GM12878 (cell line): ENCODE measurements around the gene SYTL2. TPM values are rescaled to one million over a fixed set of nuclear protein-coding genes. Genes with fewer than 3 reads are reported as not detected.

Experiments used
- ATF7 ChIP-seq: fragments of 450-650 bp; IDR thresholded peaks from 2 replicates; pipeline ENCODE4 v1.6.1; 2016; ENCODE audit warnings: low read depth, mild to moderate bottlenecking
- BCL3 ChIP-seq: IDR thresholded peaks from 2 replicates; pipeline ENCODE4 v1.6.1; 2011; ENCODE audit warnings: borderline replicate concordance, low read depth, mild to moderate bottlenecking, moderate library complexity, low read length; ENCODE audit not compliant: insufficient read depth, poor library complexity, severe bottlenecking
- BHLHE40 ChIP-seq, 2 experiments: fragments of 450-650 bp in 1 of 2; IDR thresholded peaks; 2 replicates each; pipeline ENCODE4 v1.6.1; 2011 to 2017; ENCODE audit warnings: low read depth in 2 of 2, borderline replicate concordance in 1 of 2, improper control_type of control experiment in 1 of 2, low read length in 1 of 2, mild to moderate bottlenecking in 1 of 2
- BRCA1 ChIP-seq: IDR thresholded peaks from 2 replicates; pipeline ENCODE4 v1.6.1; 2011; ENCODE audit warnings: low read depth, low read length, improper control_type of control experiment
- CBX3 ChIP-seq: fragments of 200-600 bp; sonication (generic); IDR thresholded peaks from 2 replicates; pipeline ENCODE4 v1.6.1; 2016; ENCODE audit warnings: low read depth, borderline replicate concordance
- CHD2 ChIP-seq: IDR thresholded peaks from 2 replicates; pipeline ENCODE4 v1.6.1; 2011; ENCODE audit warnings: low read depth, low read length, improper control_type of control experiment, borderline replicate concordance
- CREM ChIP-seq: IDR thresholded peaks from 2 replicates; pipeline ENCODE4 v1.6.1; 2014; ENCODE audit warnings: antibody characterized with exemption, low read depth
- E2F4 ChIP-seq: IDR thresholded peaks from 2 replicates; pipeline ENCODE4 v1.6.1; 2012; ENCODE audit warnings: low read depth, low read length, improper control_type of control experiment
- FOXK2 ChIP-seq: fragments of 450-650 bp; IDR thresholded peaks from 2 replicates; pipeline ENCODE4 v1.6.1; 2017; ENCODE audit warnings: mild to moderate bottlenecking, moderate library complexity
- HDAC2 ChIP-seq: fragments of 200-600 bp; sonication (generic); IDR thresholded peaks from 2 replicates; pipeline ENCODE4 v1.6.1; 2017
- IKZF2 ChIP-seq, 2 experiments: fragments of 450-650 bp; IDR thresholded peaks; 2 replicates each; pipeline ENCODE4 v1.6.1; 2017; ENCODE audit warnings: mild to moderate bottlenecking in 2 of 2, moderate library complexity in 2 of 2
- JUNB ChIP-seq: IDR thresholded peaks from 2 replicates; pipeline ENCODE4 v1.6.1; 2016; ENCODE audit warnings: antibody characterized with exemption, mild to moderate bottlenecking
- MEF2A ChIP-seq: IDR thresholded peaks from 2 replicates; pipeline ENCODE4 v1.6.1; 2011; ENCODE audit warnings: low read depth, mild to moderate bottlenecking, low read length, moderate library complexity; ENCODE audit not compliant: insufficient read depth
- MYC ChIP-seq: IDR thresholded peaks from 2 replicates; pipeline ENCODE4 v1.6.1; 2011; ENCODE audit warnings: mild to moderate bottlenecking, low read length, moderate library complexity, inconsistent platforms; ENCODE audit not compliant: insufficient read depth, insufficient replicate concordance, insufficient read length, severe bottlenecking
- NFXL1 ChIP-seq: fragments of 450-650 bp; IDR thresholded peaks from 2 replicates; pipeline ENCODE4 v1.6.1; 2017; ENCODE audit warnings: antibody characterized with exemption, mild to moderate bottlenecking, borderline replicate concordance
- NFYA ChIP-seq: IDR thresholded peaks from 2 replicates; pipeline ENCODE4 v1.6.1; 2011; ENCODE audit warnings: low read depth, mild to moderate bottlenecking, low read length, improper control_type of control experiment, borderline replicate concordance
- NR2F1 ChIP-seq: fragments of 450-650 bp; conservative IDR thresholded peaks from 2 replicates; pipeline ENCODE4 v1.6.1; 2017; ENCODE audit warnings: mild to moderate bottlenecking
- PAX8 ChIP-seq: fragments of 450-650 bp; IDR thresholded peaks from 2 replicates; pipeline ENCODE4 v1.6.1; 2017; ENCODE audit warnings: mild to moderate bottlenecking, moderate library complexity
- POLR2AphosphoS5 ChIP-seq: IDR thresholded peaks from 2 replicates; pipeline ENCODE4 v1.6.1; 2011; ENCODE audit warnings: mild to moderate bottlenecking, low read length, inconsistent platforms
- RCOR1 ChIP-seq: conservative IDR thresholded peaks from 2 replicates; pipeline ENCODE4 v1.6.1; 2012; ENCODE audit warnings: low read depth, low read length, improper control_type of control experiment
- RELA ChIP-seq: fragments of 450-650 bp; IDR thresholded peaks from 2 replicates; pipeline ENCODE4 v1.8.0; 2014; ENCODE audit warnings: borderline replicate concordance; ENCODE audit not compliant: partially characterized antibody
- SMAD1 ChIP-seq: fragments of 450-650 bp; IDR thresholded peaks from 2 replicates; pipeline ENCODE4 v1.6.1; 2018; ENCODE audit warnings: mild to moderate bottlenecking, low read depth; ENCODE audit not compliant: partially characterized antibody
- TCF12 ChIP-seq: IDR thresholded peaks from 2 replicates; pipeline ENCODE4 v1.6.1; 2011; ENCODE audit warnings: low read depth, mild to moderate bottlenecking, low read length
- ZBED1 ChIP-seq: IDR thresholded peaks from 2 replicates; pipeline ENCODE4 v1.6.1; 2016; ENCODE audit warnings: borderline replicate concordance
- ZNF592 ChIP-seq: fragments of 450-650 bp; IDR thresholded peaks from 2 replicates; pipeline ENCODE4 v1.6.1; 2017; ENCODE audit warnings: mild to moderate bottlenecking, moderate library complexity
- polyA plus RNA-seq, 11 experiments: library from polyadenylated mRNA; depleted of rRNA in 4 of 11; unstranded in 6 of 11; stranded (reverse) in 5 of 11; fragments of >200 nt; fragmentation: Nextera tagmentation in 4 of 11; fragmentation: Illumina TruSeq in 1 of 11; extraction: Ambion mirVana in 4 of 11; extraction: Trizol in 1 of 11; gene quantifications; 1 replicate in 1 of 11; 2 replicates in 10 of 11; pipeline versions ENCODE4 v1.2.1 to v1.2.3, GENCODE V29; 2011 to 2016; ENCODE audit warnings: inconsistent platforms in 2 of 11, missing spikeins in 2 of 11, low read depth in 1 of 11
- total RNA-seq, 4 experiments: library from RNA; depleted of rRNA in 3 of 4; stranded (reverse); fragments of >200 nt in 3 of 4; fragmentation: Illumina TruSeq in 1 of 4; extraction: Trizol in 1 of 4; gene quantifications; 2 replicates each; pipeline versions ENCODE4 v1.2.1 to v1.2.3, GENCODE V29; 2013 to 2021

SYTL2 gene
- total and polyA plus RNA-seq, 10 of the 15 experiments (the other 5 are each of a cell fraction or from before 2014, with no cell fraction given), result 0.02 to 1.4 (median 0.31) TPM; not detected in 2

- TF ChIP-seq BHLHE40 (IDR thresholded peaks at IDR 0.05; ENCODE audit: borderline replicate concordance in 1 of 2, low read depth in 2 of 2, low read length in 1 of 2) (peak in 1 of 2 experiments; percentile 36; a peak in 1 of 4 replicates), ZBED1 (no peak), E2F4 (peak; percentile 74), RELA (no peak), ZNF592 (no peak), CHD2 (peak; percentile 98), MEF2A (no peak), SMAD1 (peak; percentile 55), BCL3 (no peak), MYC (peak; percentile 57), BRCA1 (peak; percentile 78), PAX8 (no peak), ATF7 (peak; percentile 97), JUNB (no peak), NFXL1 (no peak), HDAC2 (no peak), RCOR1 (0 out of 2 replicates have a peak, but pooled peaks have one; percentile 11), IKZF2 (IDR thresholded peaks at IDR 0.05) (peak in 1 of 2 experiments; percentile 9; a peak in 1 of 4 replicates), NFYA (no peak), POLR2AphosphoS5 (peak; percentile 94), FOXK2 (no peak), CBX3 (no peak), NR2F1 (peak; percentile 90), CREM (peak; percentile 72), TCF12 (peak; percentile 33; the same call in 1 of the 2 replicates)
Observed at GRCh38 chr11:85664615-85665481, 146.1 kb downstream of the SYTL2 start, which contains the start of gene CREBZF (continued).
